Body of pancreas (tissue), 4 donors: ENCODE measurements around the gene TADA2B.

Experiments
- POLR2A ChIP-seq, 3 donors: fragments of 450-650 bp; IDR thresholded peaks; one replicate each; pipeline ENCODE4 v1.6.1; 2016; ENCODE audit warnings: antibody characterized with exemption in 3 of 3, mild to moderate bottlenecking in 2 of 3
- TF ChIP-seq, protein P1 (sequence below), 7 experiments: fragments of 450-650 bp in 4 of 7; fragments of 200-600 bp in 3 of 7; sonication (generic) in 3 of 7; IDR thresholded peaks; one replicate each; pipeline ENCODE4 v1.5.1; 2016 to 2019; ENCODE audit warnings: antibody characterized with exemption in 7 of 7

DNA sequence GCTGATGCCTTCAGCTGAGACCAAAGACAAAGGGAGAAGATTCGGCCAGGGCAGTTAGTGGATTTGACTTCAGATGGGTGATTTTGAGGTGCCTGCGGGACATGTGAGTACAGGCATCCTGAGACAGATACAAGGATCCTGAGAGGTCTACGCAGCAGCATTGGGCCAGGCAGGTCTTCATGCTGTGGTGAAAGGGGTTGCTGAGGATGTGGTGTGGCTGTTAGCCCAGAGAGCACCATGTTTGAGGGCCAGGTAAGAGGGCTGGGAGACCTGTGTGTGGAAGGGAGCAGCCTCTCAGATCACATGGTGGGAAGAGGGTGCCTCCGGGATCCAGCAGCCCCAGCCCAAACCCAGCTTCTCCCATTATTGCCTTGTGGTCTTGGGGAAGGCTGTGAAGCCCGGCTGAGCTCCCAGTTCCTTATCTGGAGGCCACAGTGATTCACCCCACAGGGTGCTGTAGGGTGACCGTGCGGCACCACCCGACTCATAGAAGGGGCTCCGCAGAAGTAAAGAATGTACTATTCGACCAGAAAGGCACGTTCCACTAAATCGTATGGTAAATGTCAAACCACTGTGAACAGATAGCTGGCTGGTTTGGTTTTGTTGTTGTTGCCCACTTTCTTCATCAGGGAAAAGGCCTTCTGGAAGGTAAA lies 27.7 kb upstream of the TADA2B start:
- TF ChIP-seq, protein P1, sequence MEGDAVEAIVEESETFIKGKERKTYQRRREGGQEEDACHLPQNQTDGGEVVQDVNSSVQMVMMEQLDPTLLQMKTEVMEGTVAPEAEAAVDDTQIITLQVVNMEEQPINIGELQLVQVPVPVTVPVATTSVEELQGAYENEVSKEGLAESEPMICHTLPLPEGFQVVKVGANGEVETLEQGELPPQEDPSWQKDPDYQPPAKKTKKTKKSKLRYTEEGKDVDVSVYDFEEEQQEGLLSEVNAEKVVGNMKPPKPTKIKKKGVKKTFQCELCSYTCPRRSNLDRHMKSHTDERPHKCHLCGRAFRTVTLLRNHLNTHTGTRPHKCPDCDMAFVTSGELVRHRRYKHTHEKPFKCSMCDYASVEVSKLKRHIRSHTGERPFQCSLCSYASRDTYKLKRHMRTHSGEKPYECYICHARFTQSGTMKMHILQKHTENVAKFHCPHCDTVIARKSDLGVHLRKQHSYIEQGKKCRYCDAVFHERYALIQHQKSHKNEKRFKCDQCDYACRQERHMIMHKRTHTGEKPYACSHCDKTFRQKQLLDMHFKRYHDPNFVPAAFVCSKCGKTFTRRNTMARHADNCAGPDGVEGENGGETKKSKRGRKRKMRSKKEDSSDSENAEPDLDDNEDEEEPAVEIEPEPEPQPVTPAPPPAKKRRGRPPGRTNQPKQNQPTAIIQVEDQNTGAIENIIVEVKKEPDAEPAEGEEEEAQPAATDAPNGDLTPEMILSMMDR (IDR thresholded peaks at IDR 0.05): no peak
- no peak for TF ChIP-seq POLR2A (IDR thresholded peaks at IDR 0.05)
